Heart left ventricle (tissue), 16 donors: Measurements from ENCODE around the gene STRBP. TPM values are rescaled to one million over a fixed set of nuclear protein-coding genes. Genes with fewer than 3 reads are reported as not detected.

Source experiments
- ATAC-seq, 4 donors: fragments of 200-7000 bp; cut with Tn5 transposase; one replicate each; pipeline ENCODE4 v1.9.1; 2020 to 2022; ENCODE audit warnings: moderate library complexity in 4 of 4, mild to moderate bottlenecking in 3 of 4, moderate number of reproducible peaks in 1 of 4
- DNase-seq, 5 donors: peaks; one replicate each; pipeline ENCODE4 v3.0.0-alpha.2; 2020
- H3K27ac ChIP-seq, 12 donors: fragments of 200-600 bp; sonication (generic) in 4 of 12; one replicate each; pipeline versions ENCODE4 v1.5.0 to v1.8.0; 2016 to 2022; ENCODE audit warnings: mild to moderate bottlenecking in 2 of 12
- H3K27me3 ChIP-seq, 9 donors: fragments of 200-600 bp; sonication (generic) in 2 of 9; one replicate each; pipeline versions ENCODE4 v1.5.1 to v1.8.0; 2016 to 2022; ENCODE audit warnings: mild to moderate bottlenecking in 3 of 9
- H3K36me3 ChIP-seq, 9 donors: fragments of 200-600 bp; sonication (generic) in 2 of 9; one replicate each; pipeline versions ENCODE4 v1.5.0 to v1.8.0; 2018 to 2022; ENCODE audit warnings: mild to moderate bottlenecking in 2 of 9
- H3K4me1 ChIP-seq, 12 donors: fragments of 200-600 bp; sonication (generic) in 4 of 12; one replicate each; pipeline versions ENCODE4 v1.5.0 to v1.8.0; 2016 to 2022; ENCODE audit warnings: mild to moderate bottlenecking in 3 of 12
- H3K4me3 ChIP-seq, 12 donors: fragments of 200-600 bp; sonication (generic) in 4 of 12; one replicate each; pipeline versions ENCODE4 v1.5.0 to v1.8.0; 2017 to 2022; ENCODE audit warnings: mild to moderate bottlenecking in 9 of 12, moderate library complexity in 4 of 12
- H3K9me3 ChIP-seq, 12 donors: fragments of 200-600 bp; sonication (generic) in 4 of 12; one replicate each; pipeline versions ENCODE4 v1.5.0 to v1.8.0; 2016 to 2022; ENCODE audit warnings: mild to moderate bottlenecking in 1 of 12
- POLR2A ChIP-seq, 2 donors: fragments of 450-650 bp; IDR thresholded peaks; one replicate each; pipeline ENCODE4 v1.6.1; 2017; ENCODE audit warnings: antibody characterized with exemption in 2 of 2, mild to moderate bottlenecking in 2 of 2, moderate library complexity in 2 of 2
- WGBS, 4 donors: extraction: QIAGEN DNeasy Blood & Tissue Kit in 2 of 4; methylation state at CpG; one replicate each; pipeline versions ENCODE4 v1.1.5 to v1.1.7; 2013 to 2018; 5-methylcytosine and 5-hydroxymethylcytosine counted together
- intact Hi-C, 10 donors: fragments of 100-400 bp; cut with DNase I; formaldehyde crosslinking; loops; one replicate each; pipeline versions ENCODE4 v1.11.1 to v1.14.2; 2022
- polyA plus RNA-seq, 2 donors: library from polyadenylated mRNA; stranded (reverse); fragments of 200-250 nt; gene quantifications; one replicate each; pipeline ENCODE4 v1.2.3, GENCODE V29; 2013
- total RNA-seq, 9 donors: library from RNA; depleted of rRNA in 2 of 9; stranded (reverse); fragments of >200 nt in 2 of 9; fragmentation: NEBNext Ultra II Directional in 3 of 9; extraction: Animal tissue kit (Norgen Biotek cat#: 25700) in 3 of 9; gene quantifications; one replicate each; pipeline versions ENCODE4 v1.1.0 to v1.2.4, GENCODE V29; 2016 to 2023
- TF ChIP-seq, protein P1 (sequence below), 12 donors: fragments of 200-600 bp; sonication (generic) in 4 of 12; IDR thresholded peaks; one replicate each; pipeline versions ENCODE4 v1.5.0 to v1.8.0; 2018 to 2022; ENCODE audit warnings: antibody characterized with exemption in 12 of 12, mild to moderate bottlenecking in 5 of 12
- donor health status: ischemic (EF 13 %, LVEDD 7.1; RV severe dilation, severe dysfunction).
- donor health status: healthy with polysubstance abuse.
- donor health status: DM: no; HTN: yes; CAD: no.
- donor health status: DM: no; HTN: no; CAD: no.
- donor health status: ischemic (EF 25% LVEDD 6.9; RV normal size, moderate dysfunction).
- donor health status: ischemic (EF 25% LVEDD 5.7; RV mildly dilated, moderate dysfunction).
- donor health status: healthy.
- donor health status: DM: yes; HTN: yes; CAD: no.
- donor health status: ischemic (EF 35%, LVEDD 5.7; RV mildly dilated, moderate dysfunction).
- donor health status: nonischemic (EF 11% LVEDD 7.7; RV severe dilation, severe dysfunction).
- donor health status: DM: yes; HTN: yes; CAD: no.
- donor health status: PGD.
- donor health status: ischemic (EF 29% LVEDD 5.4; RV normal size, mild dysfunction).
- donor health status: nonischemic (EF 23%, LVEDD 6.1; RV moderate dilation, normal function).

The STRBP gene
- total and polyA plus RNA-seq, 11 donors: 5.9 to 24.4 (median 18.7) TPM

DNA sequence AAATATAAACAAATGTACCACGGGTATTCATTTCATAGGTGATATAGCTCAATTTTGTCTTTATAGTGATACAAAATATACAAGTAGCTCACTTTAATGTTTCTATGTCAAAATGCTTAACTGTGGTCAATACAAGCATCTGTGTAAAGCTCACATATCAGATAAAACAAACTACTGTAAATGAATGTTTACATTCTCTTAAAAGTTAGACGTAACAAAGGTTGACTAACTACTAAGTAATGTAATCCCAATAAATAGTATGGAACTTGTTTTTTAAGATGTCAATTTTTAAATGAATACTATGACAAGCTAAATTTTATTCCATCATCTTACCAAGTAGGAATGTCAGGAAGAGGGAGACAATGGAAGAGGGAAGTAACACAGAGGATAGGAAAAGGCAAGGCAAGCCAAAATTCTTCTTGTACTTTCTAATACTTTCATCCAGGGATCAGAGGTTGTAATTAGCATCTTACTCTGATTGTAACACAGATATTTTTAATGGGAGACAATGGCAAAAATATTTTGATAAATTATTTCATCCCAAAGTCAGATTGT lies 105.5 kb downstream of the STRBP start:
- Histone ChIP-seq H3K4me1 (peaks cover 0 to 9% (median 0%) of the 10 kb centered on the region in 12 donors), H3K9me3 (no peaks in the 10 kb centered on the region), H3K27ac (peak overlapping the region in 2 of 12 donors; percentile 4 to 5), H3K4me3 (no peak overlapping the region), H3K36me3 (peaks cover 0 to 4% (median 0%) of the 10 kb centered on the region in 9 donors), H3K27me3 (no peaks in the 10 kb centered on the region)
- 66 to 77% (median 70%) methylated on average over 2 of the region's 2 CpGs for WGBS, 4 donors
- intact Hi-C loops: no loop called here
- no peak for ATAC-seq
- DNase-seq: no peak
- TF ChIP-seq, protein P1, sequence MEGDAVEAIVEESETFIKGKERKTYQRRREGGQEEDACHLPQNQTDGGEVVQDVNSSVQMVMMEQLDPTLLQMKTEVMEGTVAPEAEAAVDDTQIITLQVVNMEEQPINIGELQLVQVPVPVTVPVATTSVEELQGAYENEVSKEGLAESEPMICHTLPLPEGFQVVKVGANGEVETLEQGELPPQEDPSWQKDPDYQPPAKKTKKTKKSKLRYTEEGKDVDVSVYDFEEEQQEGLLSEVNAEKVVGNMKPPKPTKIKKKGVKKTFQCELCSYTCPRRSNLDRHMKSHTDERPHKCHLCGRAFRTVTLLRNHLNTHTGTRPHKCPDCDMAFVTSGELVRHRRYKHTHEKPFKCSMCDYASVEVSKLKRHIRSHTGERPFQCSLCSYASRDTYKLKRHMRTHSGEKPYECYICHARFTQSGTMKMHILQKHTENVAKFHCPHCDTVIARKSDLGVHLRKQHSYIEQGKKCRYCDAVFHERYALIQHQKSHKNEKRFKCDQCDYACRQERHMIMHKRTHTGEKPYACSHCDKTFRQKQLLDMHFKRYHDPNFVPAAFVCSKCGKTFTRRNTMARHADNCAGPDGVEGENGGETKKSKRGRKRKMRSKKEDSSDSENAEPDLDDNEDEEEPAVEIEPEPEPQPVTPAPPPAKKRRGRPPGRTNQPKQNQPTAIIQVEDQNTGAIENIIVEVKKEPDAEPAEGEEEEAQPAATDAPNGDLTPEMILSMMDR (IDR thresholded peaks at IDR 0.05): no peak
- TF ChIP-seq POLR2A (IDR thresholded peaks at IDR 0.05): no peak

DNA sequence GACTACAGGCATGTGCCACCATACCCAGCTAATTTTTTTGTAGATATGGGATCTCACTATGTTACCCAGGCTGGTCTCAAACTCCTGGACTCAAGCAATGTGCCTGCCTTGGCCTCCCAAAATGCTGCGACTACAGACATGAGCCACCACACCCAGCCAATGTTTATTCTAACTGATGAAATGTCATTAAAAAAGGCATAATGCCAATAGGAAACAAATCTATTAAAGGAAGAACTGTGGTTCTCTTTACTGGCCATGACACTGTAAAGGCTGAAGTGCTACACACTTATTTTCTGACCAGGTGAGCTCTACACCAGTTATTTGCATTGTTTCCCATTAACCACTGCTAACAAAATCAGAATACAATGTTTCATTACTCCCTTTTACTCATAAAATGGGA lies 106.0 kb downstream of the STRBP start:
- 60 to 80% (median 69%) methylated on average over 1 of the region's 1 CpG for WGBS, 4 donors
- DNase-seq (no peak), ATAC-seq (no peak)
- H3K36me3 ChIP-seq: peaks cover 0 to 9% (median 0%) of the 10 kb centered on the region in 9 donors
- H3K4me1 ChIP-seq: peaks cover 0 to 9% (median 0%) of the 10 kb centered on the region in 12 donors
- no peaks in the 10 kb centered on the region for H3K9me3 ChIP-seq
- intact Hi-C loops: no loop called here
- no peak for TF ChIP-seq POLR2A (IDR thresholded peaks at IDR 0.05)
- TF ChIP-seq, protein P1 (IDR thresholded peaks at IDR 0.05): no peak
- no peaks in the 10 kb centered on the region for H3K27me3 ChIP-seq
- no peak overlapping the region for H3K4me3 ChIP-seq
- H3K27ac ChIP-seq: peak overlapping the region in 1 of 12 donors; percentile 5

DNA sequence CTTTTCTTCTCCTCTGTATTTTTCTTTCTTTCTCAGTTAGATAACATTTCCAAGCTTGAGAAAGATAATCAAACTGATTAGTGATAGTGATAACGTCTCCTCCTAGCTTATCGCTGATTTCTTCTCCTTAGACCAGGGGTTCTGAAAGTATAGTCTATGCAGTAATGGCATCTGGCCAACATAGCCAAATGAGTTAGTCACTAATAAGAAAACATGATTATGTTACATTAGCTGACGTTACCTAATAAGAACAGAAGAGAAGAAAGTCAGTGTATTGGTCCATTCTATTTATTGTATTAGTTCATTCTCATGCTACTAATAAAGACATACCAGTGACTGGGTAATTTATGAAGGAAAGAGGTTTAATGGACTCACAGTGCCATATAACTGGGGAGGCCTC lies 111.2 kb downstream of the STRBP start:
- Histone ChIP-seq H3K9me3 (no peaks in the 10 kb centered on the region), H3K4me3 (no peak overlapping the region), H3K4me1 (peaks cover 0 to 2% (median 0%) of the 10 kb centered on the region in 12 donors), H3K27me3 (no peaks in the 10 kb centered on the region), H3K27ac (no peak overlapping the region), H3K36me3 (peaks cover 0 to 16% (median 0%) of the 10 kb centered on the region in 9 donors)
- ATAC-seq (no peak), DNase-seq (no peak)
- intact Hi-C loops: loop anchor here in 1 of 10 donors (10.0 kb wide), 1 partner anchor 62 kb away; no protein-coding TSS in a partner anchor
- 86 to 94% (median 90%) methylated on average over 3 of the region's 3 CpGs for WGBS, 4 donors
- TF ChIP-seq, protein P1 (IDR thresholded peaks at IDR 0.05): no peak
- no peak for TF ChIP-seq POLR2A (IDR thresholded peaks at IDR 0.05)

DNA sequence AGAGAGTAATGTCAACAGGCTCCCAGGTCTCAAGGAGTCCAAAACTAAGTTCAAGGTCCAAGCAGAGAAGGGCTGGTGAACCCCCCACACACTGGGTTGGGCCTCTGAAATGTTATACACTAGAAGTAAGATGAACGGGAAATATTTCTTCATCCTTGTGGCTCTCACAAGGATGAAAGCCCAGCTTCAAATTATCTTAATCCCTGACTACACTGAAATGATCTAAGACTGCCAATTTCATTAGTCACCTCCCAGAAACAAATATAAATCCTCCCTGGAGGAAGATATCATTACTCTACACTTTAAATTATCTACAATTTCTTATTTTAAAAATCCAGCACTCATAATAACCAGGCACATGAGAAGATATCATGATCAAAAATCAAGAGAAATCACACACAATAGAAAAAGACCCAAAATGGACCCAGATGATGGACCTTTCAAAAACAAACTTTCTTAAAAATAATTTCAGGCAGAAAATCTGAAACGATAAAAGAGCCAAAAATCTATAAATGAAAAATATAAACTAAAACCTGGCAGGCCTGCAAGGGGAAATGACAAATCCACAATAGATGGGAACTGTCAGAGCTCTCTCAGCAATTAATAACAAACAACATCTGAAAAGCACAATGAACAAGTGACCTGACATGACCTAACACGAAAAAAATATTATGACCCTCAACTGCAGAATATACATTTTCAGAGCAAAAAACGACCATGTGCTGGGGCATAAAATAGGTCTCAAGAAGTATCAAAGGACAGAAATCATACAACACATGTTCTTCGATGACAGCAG lies 117.5 kb downstream of the STRBP start:
- Histone ChIP-seq H3K36me3 (peaks cover 0 to 20% (median 0%) of the 10 kb centered on the region in 9 donors), H3K27me3 (no peaks in the 10 kb centered on the region), H3K4me3 (no peak overlapping the region), H3K9me3 (peaks cover 0 to 4% (median 0%) of the 10 kb centered on the region in 12 donors), H3K27ac (no peak overlapping the region), H3K4me1 (no peaks in the 10 kb centered on the region)
- WGBS, 4 donors: 84 to 88% (median 86%) methylated on average over 5 of the region's 5 CpGs
- ATAC-seq (no peak), DNase-seq (no peak)
- intact Hi-C loops: loop anchor here in 1 of 10 donors (10.0 kb wide), 1 partner anchor 56 kb away; no protein-coding TSS in a partner anchor
- no peak for TF ChIP-seq POLR2A (IDR thresholded peaks at IDR 0.05)
- TF ChIP-seq, protein P1 (IDR thresholded peaks at IDR 0.05): no peak
